Left forelimb (tissue), 1 donor: ENCODE data around the gene SH3PXD2A.

Source experiments
- DNase-seq: peaks from one replicate; pipeline ENCODE4 v3.0.0-alpha.2; 2018; ENCODE audit warnings: low spot score

The SH3PXD2A gene

DNA sequence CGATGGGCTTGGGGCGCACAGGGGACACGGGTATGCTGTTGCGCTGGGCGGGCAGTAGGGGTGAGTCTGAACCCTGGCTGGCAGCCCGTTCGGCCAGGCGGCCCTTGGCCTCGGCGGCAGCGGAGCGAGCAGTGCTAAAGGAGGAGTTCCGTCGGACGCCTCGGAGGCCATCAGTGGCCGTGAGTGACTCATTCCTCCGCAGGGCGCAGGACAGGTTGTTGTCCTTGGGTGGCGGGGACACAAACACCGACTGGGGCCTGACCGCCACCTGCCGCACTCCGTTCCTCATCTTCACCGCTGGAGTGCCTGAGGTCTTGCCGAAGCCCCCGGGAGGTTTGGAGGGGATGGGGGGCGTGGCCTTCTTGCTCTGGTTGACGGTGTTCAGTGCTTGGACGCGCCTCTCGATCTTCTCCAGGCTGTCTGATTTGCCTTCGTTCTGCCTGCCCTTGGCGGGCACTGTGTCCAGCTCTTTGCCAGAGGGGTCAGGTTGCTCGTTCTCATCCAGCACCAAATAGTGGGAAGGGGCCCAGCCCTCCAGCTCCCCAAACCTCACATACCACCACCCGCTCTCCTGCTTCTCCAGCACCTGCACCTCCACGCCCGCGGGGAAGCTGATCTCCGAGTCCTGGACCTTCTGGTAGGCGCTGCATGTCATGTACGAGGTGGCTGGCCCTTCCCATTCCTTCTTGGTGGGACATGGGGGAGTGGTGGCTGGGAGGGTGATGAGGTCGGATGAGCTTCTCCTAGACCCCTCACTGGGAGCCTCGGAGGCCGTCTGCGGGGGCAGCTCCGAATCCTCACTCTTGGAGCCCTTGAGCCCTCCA, 253.1 kb downstream of the SH3PXD2A start:
- DNase-seq = no peak

GRCh38 chr10:103600956-103601569, 254.3 kb downstream of the SH3PXD2A start:
- no peak for DNase-seq

DNA sequence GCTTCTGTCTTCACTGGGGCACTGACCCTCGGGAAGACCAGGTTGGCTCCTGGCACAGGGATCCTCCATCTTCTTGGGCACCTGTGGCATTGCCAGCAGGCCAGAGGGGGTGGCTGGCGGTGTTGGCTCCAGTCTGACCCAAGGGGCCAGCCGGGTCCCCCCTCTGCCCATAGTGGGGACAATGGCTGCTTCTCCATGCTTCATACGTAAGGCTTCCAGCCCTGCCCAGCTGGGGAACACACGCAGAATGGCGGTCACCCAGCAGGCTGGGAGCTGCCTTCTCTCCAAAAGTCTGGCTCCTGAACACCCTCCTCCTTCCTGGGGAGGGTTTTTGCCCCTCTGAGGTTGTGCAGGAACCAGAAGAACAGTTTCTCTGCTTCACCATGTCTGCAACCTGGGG, 255.1 kb downstream of the SH3PXD2A start:
- no peak for DNase-seq

DNA sequence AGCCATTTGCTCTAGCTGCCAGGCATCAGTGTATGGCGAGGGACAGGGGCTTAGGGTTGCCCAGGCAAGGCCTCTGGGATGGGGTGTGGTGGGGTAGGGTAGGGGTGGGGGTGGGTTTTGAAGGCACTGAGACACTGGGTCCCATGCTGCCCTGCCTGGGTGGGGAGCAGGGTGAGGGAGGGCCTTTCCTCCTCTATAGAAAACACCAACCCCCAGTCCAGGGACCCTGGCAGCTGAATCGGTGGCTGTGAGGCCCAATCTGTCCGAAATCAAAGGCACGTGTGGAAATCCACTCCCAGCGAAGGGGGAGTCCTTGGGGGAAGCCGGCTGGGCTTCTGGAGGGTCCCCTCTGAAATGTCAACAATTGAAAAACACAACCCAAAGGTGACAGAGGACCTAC, 255.5 kb downstream of the SH3PXD2A start:
- DNase-seq = no peak

DNA sequence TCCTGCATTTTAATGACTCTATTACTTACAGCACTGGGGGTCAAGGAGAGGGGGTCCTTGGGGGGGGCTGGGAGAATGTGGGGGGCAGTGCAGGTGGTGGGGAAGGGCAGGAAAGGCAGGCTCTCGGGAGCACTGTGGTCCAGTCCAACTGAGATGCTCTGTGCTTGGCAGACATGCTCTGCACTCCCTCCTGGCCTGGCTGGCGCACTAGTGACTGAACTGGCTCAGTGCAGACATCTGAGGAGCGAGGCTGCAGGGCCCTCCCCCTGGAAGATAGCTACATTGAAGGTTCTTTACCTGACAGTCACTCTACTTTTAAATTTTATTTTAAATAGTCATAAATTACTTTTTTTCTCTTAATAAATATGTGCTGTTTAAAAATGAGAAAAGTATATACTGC, 256.2 kb downstream of the SH3PXD2A start:
- DNase-seq = no peak

DNA sequence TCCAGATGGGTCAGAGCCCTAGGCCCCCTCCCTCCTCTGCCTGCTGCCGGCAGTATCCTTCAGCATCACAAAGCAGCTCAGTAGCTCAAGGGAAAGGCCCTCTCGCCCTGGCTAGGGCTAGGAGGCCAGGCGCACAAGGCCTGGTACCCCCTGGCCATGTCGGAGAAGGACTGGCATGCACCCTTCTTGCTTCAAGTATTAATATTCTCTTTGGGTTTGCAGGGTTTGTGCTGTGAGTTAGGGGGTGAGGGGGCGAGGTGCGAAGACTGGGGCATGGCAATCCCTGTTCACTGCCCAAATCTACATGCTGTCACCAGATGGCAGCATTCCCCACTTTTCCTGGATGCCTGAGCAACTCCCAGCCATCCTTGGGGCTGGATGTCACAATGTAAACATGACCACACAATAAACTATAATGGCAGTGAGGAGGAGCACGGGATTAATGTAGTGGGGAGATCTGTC, 256.7 kb downstream of the SH3PXD2A start:
- DNase-seq = peak; percentile 80

GRCh38 chr10:103597003-103597402, 258.4 kb downstream of the SH3PXD2A start:
- no peak for DNase-seq

GRCh38 chr10:103595933-103596726, 259.2 kb downstream of the SH3PXD2A start:
- no peak for DNase-seq

DNA sequence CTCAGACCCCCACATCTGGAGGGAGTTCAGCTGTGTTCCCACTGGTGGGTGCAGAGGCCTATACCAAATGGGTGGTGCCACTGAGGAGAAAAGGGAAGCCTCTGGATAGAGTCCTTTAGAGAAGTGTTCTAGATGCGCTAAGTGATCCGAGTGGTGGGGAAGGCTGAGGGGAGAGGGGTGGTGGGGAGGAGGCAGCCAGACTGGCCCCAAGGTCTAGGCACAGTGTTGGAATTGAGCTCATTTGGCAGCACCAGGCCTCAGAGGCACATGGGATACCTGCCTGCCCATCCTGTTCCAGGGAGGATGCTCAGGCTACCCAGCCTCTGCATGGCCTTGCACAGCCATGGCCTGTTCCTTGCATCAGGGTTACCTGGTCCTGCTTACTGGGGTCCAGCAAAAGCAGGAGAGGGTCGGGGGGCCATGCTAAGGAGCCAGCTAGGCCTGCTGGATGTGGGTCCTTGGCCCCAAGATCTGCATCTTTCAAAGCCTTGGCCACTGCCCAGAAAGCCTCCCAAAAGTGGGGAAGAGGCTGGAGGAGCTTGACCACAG, 262.3 kb downstream of the SH3PXD2A start:
- no peak for DNase-seq

- DNase-seq = no peak
Observed at GRCh38 chr10:103592186-103593021, 263.0 kb downstream of the SH3PXD2A start.

DNA sequence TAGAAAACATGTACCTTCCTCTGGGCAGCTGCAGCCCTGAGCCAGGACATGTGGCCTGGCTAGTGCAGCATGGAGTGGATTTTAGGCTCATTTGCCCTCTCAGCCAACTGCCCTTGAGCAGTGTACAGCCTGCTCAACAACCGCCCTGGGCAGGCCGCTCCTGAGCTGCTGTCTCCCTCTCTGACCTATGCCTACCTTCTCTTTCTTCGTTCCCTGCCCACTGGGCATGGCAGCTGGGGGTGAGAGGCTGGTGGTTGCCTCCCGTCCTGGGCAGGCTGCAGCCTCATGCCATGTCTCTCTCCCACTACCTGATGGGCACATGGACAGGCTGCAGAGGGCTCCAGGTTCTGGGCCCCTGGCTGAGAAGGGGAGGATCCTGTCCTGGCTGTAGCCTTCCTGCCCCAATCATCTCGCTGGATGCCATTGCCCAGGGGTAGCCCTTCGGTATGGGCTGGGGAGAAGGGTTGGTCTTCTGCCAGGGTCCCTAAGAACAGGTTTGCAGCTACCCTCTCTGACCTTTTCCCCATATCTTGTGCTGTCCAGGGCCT, 264.6 kb downstream of the SH3PXD2A start:
- no peak for DNase-seq

- no peak for DNase-seq
Observed at GRCh38 chr10:103590060-103590459, 265.3 kb downstream of the SH3PXD2A start.

DNA sequence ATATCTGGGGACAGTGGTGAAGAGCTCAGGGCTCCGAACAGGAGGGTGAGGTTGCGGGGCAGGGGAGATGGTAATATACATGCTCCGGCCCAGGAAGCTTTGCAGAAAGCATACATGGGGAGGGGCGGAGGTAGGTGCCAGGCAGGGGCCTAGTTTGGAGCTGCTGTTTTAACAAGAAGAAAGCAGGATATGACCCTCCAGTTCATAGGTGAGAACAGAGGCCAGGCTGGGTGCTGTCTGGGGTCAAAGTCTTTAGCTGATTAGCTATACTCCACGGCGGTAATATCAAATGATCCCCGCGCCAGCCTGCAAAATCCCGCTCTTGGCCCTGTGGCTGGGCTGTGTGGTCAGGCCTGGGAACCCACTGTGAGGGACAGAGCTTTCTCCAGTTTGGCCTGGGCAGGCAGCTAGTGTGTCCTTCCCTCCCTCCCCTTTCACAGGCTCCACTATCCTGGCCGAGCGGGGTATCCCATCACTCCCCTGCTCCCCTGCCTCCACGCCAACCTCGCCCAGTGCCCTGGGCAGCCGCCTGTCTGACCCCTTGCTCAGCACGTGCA, 266.2 kb downstream of the SH3PXD2A start:
- no peak for DNase-seq

DNA sequence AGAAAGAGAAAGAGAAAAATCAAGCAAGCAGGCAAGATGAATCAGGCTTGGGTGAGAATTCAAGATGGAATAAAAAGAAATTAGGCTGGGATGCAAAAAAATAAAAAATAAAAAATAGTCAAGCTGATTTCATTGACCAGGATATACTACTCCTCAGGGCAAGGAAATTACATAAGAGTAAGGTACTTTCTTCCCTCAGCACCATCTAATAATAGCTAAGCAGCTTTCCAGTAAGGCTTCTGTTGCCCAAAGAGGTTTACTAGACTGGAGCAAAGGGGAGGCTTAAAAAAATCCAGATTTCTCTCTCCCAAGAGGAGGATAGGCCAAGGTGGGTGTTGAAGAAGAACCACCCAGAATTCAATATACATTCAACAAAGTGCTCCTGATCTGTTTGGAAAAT, 268.3 kb downstream of the SH3PXD2A start:
- no peak for DNase-seq

DNA sequence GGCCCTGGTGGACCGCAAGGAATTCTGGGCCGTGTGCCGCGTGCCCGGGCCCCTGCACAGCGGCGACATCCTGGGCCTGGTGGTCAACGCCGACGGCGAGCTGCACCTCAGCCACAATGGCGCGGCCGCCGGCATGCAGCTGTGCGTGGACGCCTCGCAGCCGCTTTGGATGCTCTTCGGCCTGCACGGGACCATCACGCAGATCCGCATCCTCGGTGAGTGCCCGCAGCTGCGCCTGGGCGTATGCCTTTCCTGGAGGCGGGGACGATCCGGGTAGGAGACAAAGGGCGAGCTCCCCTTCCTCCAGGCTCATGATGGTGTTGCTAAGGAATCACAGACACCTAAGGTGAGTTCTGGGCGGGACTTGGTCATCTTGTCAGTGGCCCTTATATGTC, 270.4 kb downstream of the SH3PXD2A start:
- DNase-seq = no peak

GRCh38 chr10:103584216-103585010, 271.0 kb downstream of the SH3PXD2A start:
- peak; percentile 79 for DNase-seq

DNA sequence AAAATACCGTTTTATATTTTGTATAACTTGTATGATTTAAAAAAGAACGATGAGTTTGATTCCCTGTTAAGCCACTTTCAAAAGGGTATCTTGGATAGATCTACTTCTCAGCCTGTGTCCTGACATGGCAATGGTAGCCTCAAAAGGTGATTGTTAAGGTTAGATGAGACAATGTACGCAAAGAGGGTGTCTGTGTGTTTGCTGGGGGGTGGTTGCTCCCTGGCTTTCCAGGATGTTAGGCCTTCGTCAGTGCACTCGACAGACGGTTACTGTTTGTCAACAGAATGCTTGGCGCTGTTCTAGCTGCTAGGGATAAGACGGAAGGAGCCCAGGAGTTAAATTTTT, 271.5 kb downstream of the SH3PXD2A start:
- no peak for DNase-seq

DNA sequence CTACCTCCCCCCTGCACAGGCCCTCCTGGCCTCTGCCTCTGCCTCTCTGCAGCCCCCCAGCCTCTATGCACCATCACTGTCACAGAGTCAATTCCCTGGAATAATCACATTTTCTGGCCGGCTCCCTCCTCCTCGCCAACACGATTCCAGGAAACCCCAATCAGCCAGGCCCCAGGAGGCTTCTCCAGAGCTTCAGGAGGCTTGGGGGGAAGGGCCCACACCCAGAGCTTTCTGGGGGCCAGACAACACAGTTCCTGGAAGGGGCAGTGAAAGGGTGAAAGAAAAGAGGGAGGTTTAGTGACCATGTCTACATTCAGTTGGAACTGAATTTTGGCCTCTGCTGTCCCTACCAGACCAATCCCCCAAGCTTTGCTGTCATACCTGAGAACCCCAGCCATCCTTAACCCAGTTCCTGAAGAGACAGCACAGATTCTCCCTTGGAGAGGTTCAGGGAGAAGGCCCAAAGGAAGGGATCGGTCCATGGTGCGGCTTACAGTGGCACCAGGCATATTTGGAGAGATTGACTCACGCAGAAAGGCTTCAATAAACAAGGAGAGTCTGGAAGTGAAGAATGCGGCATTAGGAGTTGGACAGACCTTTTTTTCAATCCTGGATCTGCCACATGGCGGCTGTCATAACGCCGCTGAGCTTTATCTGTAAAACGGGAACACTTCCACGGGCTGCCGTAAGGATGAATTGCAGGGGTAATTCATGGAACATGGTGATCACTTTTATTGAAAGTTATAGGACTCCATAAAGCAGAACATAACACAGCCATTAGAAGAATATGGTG, 272.8 kb downstream of the SH3PXD2A start:
- DNase-seq = no peak

GRCh38 chr10:103581499-103581898, 273.9 kb downstream of the SH3PXD2A start:
- DNase-seq = no peak
